ENCODE results near the gene ZNF500.
A peak's percentile ranks its signal among the peaks of the same experiment; 100 is the strongest.

Gene ZNF500

DNA sequence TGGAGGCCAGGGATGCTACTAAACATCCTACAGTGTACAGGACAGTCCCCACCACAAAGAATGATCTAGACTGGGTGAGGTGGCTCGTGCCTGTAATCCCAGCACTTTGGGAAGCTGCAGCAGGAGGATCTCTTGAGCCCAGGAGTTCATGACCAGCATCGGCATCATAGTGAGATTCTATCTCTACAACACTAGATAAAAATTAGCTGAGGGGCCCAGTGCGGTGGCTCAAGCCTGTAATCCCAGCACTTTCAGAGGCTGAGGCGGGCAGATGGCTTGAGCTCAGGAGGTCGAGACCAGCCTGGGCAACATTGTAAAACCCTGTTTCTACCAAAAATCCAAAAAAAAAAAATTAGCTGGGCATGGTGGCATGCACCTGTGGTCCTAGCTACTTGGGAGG, 5.4 kb upstream of the ZNF500 start:
- DNase-seq (ENCODE audit: low read depth) = no peak

DNA sequence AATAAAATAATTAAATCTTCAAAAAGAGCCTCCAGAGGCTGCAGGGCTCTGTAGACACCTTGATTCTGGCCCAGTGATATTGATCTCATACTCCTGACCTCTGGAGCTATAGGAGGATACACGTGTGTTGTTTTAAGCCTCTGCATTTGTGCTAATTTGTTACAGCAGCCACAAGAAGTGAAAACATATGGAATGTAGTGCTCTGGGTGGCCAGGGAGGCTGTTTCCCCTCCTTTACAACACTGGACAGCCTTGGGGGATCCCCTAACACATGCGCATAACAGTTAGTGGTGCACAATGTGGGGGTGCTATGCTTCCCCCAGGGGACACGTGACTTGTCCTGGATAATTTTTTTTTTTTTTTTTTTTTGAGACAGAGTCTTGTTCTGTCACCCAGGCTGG, 4.7 kb upstream of the ZNF500 start:
- no peak for DNase-seq (ENCODE audit: low read depth)

DNA sequence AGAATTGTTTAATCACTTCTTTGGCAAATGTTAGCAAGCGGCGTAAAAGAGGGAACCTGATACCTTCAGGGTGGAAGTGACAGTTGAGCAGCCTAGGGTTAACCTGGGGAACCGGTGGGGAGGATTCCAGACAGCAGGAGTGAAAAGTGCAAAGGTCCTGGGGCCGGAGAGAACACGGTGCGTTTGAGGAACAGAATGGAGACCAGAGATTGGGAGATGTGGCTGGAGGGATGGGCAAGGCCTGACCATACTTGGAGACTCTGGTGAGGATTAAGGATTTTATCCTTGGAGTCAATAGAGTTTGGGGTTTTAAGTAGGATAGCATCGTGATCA, 2.3 kb upstream of the ZNF500 start:
- DNase-seq (ENCODE audit: low read depth) = no peak

DNA sequence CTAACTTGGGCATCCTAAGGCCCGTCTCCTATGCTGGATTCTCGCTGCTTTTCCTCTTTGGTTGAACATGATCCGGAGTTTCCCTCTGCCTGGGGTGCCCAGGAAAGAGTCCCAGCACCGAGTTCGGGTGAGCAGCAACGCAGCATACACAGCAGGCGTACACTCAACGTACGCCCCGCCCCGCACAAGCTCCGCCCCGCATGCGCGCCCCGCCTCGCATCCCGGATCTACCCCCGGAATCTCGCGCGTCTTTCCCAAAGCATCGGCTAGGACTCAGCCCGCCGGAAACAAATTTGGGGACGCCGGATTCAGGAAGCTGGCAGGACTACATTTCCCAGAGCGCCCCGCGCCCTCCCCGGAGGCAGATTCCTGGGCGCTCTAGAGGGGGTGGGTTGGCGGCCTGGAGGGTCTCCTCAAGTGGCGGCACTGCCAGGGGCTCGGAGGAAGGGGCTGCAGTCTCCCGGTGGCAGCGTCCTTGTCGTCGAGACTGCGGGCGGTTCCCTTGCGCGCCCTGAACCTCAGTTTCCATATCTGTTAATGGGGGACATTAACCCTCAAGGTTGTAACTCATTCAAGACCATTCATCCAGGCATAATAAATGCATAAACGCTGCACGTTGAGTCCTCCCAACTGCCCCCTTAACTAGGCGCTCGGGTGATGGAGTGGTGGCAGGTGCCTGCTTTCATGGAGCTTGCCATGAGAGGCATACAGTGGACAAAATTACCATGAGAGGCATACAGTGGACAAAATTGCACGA, 1.8 kb upstream of the ZNF500 start:
- DNase-seq (ENCODE audit: low read depth) = peak; percentile 69

DNA sequence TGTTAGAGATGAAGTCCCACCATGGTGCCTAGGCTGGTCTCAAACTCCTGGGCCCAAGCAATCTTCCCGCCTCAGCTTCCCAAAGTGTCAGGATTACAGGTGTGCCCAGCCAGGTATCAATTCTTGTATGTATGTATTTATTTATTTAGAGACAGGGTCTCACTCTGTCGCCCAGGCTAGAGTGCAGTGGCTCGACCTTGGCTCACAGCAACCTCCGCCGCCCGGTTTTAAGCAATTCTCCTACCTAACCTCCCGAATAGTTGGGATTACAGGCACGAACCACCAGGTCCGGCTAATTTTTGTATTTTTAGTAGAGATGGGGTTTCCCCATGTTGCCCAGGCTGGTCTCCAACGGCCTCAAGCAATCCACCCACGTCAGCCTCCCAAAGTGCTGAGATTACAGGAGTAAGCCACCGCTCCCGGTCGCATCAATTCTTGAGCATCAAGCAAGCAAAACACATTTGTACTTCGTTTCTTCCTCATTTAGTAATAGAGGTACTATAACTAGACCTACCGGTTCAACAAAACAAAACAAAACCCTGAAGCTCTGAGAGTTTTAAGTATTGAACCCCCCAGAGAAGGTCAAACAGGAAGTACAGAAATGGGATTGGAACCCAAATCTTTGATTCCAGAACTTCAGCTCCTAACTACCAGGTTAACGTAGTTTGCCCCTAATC, 1.0 kb upstream of the ZNF500 start:
- no peak for DNase-seq (ENCODE audit: low read depth)

DNA sequence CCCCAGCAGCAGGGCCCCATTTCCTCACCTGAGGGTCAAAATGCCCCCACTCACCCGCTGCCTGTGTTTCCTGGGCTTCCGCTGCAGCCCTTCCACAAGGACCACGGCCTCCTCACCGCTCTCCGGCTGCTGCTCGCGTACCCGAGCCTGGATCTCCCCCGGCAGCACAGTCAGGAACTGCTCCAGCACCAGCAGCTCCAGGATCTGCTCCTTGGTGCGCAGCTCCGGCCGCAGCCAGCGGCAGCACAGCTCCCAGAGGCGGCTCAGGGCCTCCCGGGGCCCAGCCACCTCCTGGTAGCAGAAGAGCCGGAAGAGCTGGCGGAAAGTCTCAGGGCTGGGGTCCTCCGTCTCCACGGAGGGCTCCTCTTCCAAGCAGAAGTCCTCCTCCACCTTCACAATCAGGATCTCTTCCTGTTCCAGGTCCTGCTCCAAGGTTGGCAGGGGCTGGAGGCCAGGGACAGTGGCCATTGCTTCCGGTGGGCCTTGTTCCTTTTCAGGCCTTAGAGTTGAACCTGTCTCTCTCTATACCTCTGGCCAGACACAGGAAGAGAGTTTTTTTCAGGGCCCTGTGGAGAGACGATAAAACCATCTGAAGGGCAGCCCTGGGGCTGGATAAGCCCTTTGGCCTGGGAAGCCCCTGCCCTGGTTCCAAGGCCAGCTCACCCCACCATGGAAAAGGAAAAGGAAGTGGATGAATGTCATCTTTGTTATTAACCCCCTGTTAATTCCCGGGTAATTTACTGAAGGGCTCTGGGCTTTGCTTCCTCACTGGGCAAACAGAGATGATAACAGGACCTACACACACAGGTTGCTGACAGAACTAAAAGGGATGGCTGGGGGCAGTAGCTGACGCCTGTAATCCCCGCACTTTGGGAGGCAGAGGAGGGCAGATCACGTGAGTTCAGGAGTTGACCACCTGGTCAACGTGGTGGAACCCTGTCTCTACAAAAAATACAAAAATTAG, 1.2 kb downstream of the ZNF500 start:
- DNase-seq (ENCODE audit: low read depth) = no peak

DNA sequence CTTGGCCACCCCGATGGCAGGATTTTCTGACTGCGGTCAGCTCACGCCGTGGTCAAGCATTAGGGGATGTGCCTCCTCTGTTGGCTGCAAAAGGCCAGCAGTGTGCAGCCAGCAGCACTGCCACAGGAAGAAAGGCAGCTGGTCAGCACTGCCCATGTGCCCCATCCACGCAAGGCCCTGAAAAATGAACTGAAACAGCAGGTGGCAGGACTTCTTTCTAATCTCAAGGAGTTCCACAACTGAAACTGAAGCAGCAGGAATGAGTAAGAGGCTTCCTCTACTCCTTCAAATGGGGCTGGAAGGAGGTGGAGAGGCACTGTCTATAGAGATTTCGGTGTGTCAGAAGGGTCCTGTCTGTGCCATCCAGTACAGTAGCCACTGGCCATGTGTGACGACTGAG, 3.2 kb downstream of the ZNF500 start:
- DNase-seq (ENCODE audit: low read depth) = no peak

DNA sequence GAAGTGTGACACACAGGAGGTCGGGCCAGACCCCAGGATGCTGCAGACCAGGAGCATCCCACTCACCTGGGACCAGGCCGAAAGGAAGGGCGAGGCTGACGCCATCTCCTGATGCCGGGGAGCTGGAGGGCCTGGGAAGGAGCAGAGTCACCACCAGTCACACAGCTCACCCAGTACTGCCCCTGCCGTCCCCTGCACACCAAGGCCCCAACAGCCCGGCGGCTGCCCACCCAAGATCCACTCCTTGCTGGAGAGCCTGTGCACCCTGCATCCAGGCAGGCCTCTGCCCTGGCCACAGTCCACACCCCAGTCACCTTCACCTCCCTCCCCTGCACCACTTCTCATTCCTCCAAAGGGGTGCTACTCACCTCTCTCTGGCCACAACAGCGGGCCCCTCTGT, 4.8 kb downstream of the ZNF500 start:
- DNase-seq (ENCODE audit: low read depth) = no peak

DNA sequence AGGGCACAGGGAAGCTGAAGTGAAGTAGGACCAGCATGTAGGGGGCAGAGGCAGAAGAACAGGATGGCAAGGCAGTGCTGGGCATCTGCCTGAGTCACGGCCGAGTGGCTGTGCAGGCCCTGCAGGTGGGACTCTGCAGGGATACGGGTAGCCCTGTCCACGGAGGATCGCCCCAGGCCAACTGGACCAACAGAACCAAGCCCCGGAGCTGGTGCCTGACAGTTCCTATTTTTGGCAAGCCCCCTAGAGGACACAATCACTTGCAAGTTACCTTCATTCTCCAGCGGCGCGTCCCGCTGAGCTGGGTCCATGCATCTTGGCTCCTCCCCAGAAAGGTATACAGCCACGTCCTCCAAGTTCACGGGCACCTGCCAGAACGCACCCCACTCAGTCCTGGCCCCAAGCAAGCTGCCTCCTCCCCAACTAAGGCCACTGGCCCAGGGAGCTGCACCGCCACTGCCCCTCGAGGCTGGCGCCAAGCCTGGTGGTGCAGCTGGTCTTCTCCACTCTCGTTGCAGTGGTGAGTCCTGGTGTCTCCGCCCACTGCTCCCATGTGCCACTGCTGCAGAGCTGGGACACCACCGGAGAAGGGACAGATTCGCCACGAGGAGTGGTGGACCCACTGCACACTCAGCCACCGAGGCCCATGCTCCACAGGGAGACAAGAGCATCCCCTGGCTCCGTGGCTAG, 6.6 kb downstream of the ZNF500 start:
- no peak for DNase-seq (ENCODE audit: low read depth)

DNA sequence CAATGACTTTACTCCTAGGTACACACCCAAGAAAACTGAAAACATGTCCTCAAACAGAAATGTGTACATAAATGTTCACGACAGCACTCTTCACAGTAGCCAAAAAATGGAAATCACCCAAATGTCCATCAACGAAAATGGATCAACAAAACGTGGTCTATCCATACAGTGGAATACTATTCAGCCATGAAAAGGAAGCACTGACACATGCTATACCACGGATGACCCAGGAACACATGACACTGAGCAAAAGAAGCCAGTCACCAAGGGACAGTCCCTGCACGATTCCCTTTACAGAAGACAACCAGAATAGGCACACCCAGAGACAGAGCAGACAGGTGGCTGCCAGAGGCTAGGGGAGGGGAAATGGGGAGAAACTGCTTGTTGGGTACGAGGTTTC, 11.3 kb downstream of the ZNF500 start:
- no peak for DNase-seq (ENCODE audit: low read depth)

DNA sequence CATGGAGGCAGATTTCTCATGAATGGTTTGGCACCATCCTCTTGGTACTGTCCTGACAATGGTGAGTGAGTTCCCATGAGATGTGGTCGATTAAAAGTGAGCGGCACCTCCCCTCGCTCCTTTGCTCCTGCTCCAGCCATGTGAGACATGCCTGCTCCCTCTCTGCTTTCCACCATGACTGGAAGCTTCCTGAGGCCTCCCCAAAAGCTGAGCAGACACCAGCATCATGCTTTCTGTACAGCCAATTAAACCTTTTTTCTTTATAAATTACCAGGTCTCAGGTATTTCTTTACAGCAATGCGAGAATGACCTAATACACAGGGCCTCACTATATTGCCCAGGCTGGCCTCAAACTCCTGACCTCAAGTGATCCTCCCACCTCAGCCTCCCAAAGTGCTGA, 12.1 kb downstream of the ZNF500 start:
- no peak for DNase-seq (ENCODE audit: low read depth)

DNA sequence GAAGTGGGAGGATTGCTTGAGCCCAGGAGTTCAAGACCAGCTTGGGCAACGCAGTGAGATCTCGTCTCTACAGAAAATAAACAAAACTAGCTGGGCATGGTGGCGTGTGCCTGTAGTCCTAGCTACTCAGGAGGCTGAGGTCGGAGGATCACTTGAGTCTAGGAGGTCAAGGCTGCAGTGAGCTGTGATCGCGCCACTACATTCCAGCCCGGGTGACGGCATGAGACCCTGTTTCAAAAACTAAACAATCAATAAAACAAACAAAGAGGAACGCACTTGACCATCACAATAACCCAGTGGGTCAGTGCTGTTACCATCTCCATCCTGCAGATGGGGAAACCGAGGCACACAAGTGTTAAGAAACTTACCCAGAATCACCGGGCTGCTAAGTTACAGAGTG, 13.7 kb downstream of the ZNF500 start:
- DNase-seq (ENCODE audit: low read depth) = no peak

DNA sequence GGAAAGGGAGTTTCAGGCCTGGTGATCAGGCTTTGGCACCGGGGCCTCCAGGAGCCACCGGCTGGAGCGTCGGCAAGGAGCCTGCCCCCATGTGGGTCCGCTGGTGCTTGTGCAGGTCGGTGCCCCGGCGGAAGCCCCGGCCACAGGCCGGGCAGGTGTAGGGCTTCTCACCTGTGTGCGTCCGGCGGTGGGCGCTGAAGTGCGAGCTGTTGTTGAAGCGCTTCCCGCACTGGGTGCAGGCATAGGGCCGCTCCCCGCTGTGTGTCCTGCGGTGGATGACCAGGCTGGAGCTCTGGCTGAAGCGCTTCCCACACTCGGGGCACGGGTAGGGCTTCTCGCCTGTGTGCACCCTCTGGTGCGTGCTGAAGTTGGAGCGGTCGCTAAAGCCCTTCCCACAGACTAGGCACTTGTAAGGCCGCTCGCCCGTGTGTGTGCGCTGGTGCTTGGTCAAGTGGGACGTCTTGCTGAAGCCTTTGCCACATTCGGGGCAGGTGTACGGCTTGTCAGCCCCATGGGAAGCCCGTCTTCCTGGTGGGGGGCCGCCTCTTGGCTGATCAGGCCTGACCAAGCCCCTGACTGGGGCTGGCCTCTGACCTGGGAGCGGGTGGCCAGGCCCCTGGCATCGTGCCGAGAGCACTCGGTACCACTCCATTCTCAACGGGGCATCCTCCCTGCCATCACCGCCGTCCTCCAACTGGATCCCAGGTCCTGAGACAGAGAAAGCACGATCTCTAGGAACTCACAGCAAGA, 14.4 kb downstream of the ZNF500 start:
- no peak for DNase-seq (ENCODE audit: low read depth)

DNA sequence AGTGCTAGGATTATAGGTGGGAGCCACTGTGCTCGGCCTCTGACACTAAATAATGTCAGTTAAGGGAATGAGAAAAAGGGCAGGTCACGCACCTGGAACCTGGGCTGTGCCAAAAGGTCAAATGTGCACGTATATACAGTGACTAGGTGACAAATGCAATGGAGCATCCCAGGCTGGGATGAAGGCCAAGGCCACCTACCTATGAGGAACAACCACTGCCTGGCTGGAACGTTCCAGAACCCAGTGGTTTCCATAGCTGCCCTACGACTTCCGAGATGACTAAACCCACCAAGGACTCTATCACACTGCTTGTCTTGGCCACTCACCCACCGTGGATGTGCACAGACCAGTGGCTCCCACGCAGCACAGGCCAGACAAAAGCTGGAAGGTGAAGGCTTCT, 16.1 kb downstream of the ZNF500 start:
- DNase-seq (ENCODE audit: low read depth) = no peak

DNA sequence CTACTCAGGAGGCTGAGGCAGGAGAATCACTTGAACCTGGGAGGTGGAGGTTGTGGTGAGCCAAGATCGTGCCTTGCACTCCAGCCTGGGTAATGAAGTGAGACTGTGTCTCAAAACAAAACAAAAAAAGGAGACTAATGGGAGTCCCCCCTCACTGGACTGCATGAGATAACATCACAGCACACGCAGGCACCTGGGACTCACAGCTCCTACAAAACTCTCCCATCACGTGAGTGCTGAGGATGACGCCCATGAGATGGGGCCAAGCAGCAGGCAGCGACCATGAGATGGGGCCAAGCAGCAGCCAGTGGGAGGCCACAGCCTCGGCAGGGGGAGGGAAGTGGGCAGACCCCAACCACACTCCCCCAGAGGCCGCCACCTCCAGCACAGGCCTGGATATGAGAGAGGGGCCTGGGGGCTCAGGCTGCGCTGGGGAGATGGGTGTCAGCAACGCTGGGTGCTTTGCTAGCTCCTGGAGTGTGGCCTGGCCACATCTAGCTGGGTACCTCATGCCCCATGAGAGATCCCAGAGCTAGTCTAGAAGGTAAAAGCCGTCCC, 17.2 kb downstream of the ZNF500 start:
- DNase-seq (ENCODE audit: low read depth) = no peak

DNA sequence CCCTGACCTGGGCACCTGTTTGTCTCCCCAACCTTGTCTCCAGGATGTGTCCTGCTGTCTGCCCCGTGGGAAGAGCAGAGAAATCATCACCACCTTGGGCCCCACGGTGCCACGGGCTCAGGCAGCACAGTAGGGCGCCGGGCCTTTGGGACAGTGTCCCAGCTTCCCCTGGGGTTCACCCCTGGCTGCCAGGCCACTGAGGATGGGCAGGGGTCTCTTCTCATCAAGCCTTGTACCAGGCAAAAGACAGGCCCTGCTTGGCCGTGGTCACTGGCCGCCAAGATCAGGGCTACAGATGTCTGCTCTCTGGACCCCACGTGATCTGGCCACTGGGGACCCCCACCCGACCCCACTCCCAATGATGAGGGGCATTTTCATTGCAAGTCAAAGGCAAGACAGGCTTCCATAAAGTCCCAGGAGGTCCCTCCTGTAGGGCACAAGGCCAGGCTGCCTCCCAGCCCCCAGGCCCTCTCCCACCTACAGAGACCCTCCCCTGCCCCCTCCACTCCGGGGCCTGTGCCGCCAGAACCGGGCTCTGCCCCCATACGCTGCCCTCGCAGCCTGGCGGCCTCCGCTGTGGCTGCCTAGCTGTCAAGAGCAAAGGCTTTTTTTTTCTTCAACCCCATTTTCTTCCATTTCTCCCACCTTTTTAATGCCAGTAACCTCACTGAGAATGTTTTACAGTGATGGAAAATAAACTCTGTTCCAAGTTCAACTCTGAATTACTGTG, 18.1 kb downstream of the ZNF500 start:
- DNase-seq (ENCODE audit: low read depth) = no peak

DNA sequence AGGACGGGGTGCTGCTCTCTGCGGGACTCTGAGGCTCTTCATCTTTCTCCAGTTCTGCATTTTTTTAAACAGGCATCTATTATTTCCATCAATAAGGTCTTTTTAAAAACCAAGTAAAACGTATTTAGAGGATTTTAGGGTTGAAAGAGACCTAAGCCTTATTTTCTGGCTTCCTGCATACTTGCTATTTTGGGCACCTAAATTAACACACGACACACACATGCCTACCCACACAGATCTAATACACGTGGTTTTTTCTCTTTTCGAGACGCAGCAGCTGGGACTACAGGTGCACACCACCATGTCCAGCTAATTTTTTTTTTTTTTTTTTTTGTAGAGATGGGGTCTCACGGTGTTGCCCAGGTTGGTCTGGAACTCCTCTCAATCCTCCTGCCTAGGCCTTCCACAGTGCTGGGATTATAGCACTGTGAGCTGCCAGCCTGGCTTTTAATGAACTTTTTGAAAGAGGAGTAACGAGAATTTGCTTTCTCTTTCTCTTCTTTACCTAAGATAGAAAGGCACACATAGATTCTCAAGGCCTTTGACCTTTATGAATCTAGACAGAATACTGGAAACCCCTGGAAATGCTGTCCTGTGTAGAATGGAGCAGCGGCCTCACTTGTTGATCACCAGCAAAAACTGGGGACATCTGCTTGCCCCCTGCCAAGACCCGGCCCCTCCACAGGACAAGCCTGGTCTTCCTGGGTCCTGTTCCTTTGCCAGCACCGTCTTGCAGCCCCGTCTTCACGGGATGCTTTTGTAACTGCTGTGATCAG, 18.9 kb downstream of the ZNF500 start:
- no peak for DNase-seq (ENCODE audit: low read depth)

DNA sequence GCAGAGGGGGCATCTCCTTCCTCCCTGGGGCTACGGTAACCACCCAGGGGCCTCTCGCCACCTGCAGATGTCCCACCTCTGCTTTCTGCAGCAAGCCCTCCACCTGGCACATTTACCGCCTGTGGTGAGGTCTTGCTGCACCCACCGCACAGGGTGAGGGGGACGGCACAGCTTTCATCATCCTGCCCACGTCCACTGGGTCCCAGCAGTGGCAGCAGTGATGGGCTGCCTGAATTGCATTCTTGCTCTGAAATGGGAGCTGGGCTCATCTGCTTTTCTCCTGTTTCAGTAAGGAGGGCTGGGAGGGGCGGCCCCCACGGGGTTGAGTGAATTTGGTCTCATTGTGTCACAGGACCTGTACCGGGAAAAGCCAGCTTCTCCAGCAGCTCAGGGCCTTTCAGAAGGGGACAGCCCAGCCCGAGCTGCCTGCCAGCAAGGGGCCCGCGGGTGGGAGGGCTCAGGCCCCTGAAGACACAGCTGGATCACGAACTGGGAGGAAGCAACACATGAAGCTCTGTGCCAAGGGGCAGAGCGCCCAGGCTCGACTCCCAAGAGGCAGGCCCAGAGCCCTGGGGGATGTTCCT, 19.9 kb downstream of the ZNF500 start:
- no peak for DNase-seq (ENCODE audit: low read depth)

DNA sequence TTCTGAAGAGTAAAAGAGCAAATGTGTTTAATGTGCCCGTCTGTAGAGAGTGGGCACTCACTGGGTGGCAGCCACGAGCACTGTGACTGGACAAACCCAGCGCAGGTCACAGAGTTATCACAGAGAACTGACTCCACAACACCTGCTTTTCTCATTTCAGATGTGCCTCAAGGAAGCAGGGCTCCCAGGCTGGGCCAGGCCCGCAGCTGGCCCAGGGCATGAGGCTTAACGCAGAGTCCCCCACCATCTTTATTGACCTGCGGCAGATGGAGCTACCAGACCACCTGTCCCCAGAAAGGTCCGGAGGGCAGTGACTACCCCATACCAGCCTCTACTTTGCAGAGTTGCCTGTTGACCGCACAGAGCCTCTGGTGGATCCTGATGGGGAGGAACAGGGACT, 20.7 kb downstream of the ZNF500 start:
- no peak for DNase-seq (ENCODE audit: low read depth)

DNA sequence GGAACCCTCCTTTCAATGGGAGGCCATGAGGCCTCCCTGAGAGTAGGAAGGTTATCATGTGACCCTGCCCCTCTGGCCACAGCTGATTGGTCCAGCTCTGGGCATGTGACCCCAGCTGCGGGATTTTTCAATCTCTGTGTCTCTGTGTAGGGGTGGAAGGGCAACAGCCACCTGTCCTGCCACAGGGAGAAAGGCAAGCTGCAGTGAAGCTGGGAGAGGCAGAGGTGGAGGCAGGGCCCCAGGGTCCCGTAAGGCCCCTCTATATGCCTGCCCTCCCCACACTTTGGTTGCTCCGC, 21.7 kb downstream of the ZNF500 start:
- DNase-seq (ENCODE audit: low read depth) = no peak

Data from stimulated activated CD8-positive, alpha-beta memory T cell treated with anti-CD3 and anti-CD28 coated beads, Interleukin-12 subunit alpha, Interleukin-12 subunit beta, amount 100 ng/mL, for 4 hours (primary cell).